Transverse colon (tissue), 4 donors: ENCODE data around the gene GPR78. TPM values are rescaled to one million over a fixed set of nuclear protein-coding genes. Genes with fewer than 3 reads are reported as not detected.

Source experiments
- DNase-seq: peaks from one replicate; pipeline ENCODE4 v3.0.0-alpha.2; 2019
- H3K27ac ChIP-seq, 4 donors: fragments of 200-600 bp; sonication (generic); 2 replicates each; pipeline ENCODE4 v1.5.1; 2016 to 2018; ENCODE audit warnings: inconsistent platforms in 4 of 4
- H3K27me3 ChIP-seq: fragments of 200-600 bp; sonication (generic); 2 replicates; pipeline ENCODE4 v1.5.1; 2017; ENCODE audit warnings: inconsistent platforms
- H3K36me3 ChIP-seq, 4 donors: fragments of 200-600 bp; sonication (generic); 2 replicates each; pipeline ENCODE4 v1.5.1; 2017 to 2019; ENCODE audit warnings: inconsistent platforms in 4 of 4
- H3K4me1 ChIP-seq, 4 donors: fragments of 200-600 bp; sonication (generic); 2 replicates each; pipeline ENCODE4 v1.5.1; 2017 to 2020; ENCODE audit warnings: inconsistent platforms in 4 of 4
- H3K4me3 ChIP-seq, 4 donors: fragments of 200-600 bp; sonication (generic); 1 replicate in 1 of 4; 2 replicates in 3 of 4; pipeline versions ENCODE4 v1.5.1 to v1.6.1; 2017 to 2019; ENCODE audit warnings: inconsistent platforms in 4 of 4
- H3K9me3 ChIP-seq, 2 donors: fragments of 200-600 bp; sonication (generic); 2 replicates each; pipeline ENCODE4 v1.5.1; 2017 to 2019; ENCODE audit warnings: inconsistent platforms in 2 of 2
- CTCF ChIP-seq, 5 experiments: fragments of 200-600 bp in 3 of 5; fragments of 450-650 bp in 2 of 5; sonication (generic) in 3 of 5; IDR thresholded peaks; 1 replicate in 2 of 5; 2 replicates in 3 of 5; pipeline ENCODE4 v1.5.1; 2016 to 2017; ENCODE audit warnings: antibody characterized with exemption in 5 of 5, inconsistent platforms in 3 of 5, mild to moderate bottlenecking in 2 of 5, moderate library complexity in 1 of 5
- EP300 ChIP-seq: sonication (generic); formaldehyde crosslinking; IDR thresholded peaks from one replicate; pipeline ENCODE4 v1.6.1; 2017; ENCODE audit warnings: antibody characterized with exemption, low read depth
- POLR2A ChIP-seq: fragments of 450-650 bp; IDR thresholded peaks from one replicate; pipeline ENCODE4 v1.6.1; 2016; ENCODE audit warnings: antibody characterized with exemption, mild to moderate bottlenecking, moderate library complexity
- POLR2AphosphoS5 ChIP-seq, 3 donors: sonication (generic); formaldehyde crosslinking; IDR thresholded peaks; one replicate each; pipeline ENCODE4 v1.6.1; 2016; ENCODE audit warnings: antibody characterized with exemption in 3 of 3
- WGBS, 2 donors: methylation state at CpG; one replicate each; pipeline ENCODE4 v1.1.5; 2018; ENCODE audit warnings: low coverage in 1 of 2; 5-methylcytosine and 5-hydroxymethylcytosine counted together
- in situ Hi-C, 4 donors: fragments of 200-750 bp; cut with MboI; loops; one replicate each; pipeline versions ENCODE4 v1.15.0 to v1.15.1; 2017; ENCODE audit warnings: low sequenced_read_pairs in 3 of 4, low pct_ligation_motif_present in 1 of 4, low pct_unique_long_range_greater_than_20kb in 1 of 4
- intact Hi-C: fragments of 100-400 bp; cut with DNase I; formaldehyde crosslinking; loops from one replicate; pipeline ENCODE4 v1.15.1; 2023; ENCODE audit warnings: low total_unique reads
- total RNA-seq, 4 donors: library from RNA; depleted of rRNA; stranded (reverse); fragments of >200 nt; gene quantifications; one replicate each; pipeline ENCODE4 v1.1.0, GENCODE V29; 2016

Gene GPR78
- total RNA-seq, 4 donors from 2014 or later, result 0.14 TPM; not detected in 3

DNA sequence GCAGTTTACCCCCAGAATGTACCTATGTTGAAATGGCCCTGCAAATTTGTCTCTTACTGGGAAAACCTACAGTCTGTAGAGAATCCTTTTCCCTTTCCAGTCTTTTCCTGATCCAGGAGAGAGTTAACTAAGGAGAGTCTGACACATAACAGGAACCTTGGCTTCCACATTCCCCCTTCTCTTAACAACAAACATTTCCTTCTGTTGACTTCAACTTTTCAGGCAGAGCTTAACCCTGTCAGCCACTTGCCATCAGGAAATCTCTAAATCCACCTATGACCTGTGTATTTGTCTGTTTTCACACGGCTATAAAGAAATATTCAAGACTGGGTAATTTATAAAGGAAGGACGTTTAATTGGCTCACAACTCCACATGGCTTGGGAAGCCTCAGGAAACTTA, 45.6 kb upstream of the GPR78 start:
- H3K27me3 ChIP-seq, result no peaks in the 10 kb centered on the region
- no peak for TF ChIP-seq EP300
- no peak for TF ChIP-seq POLR2AphosphoS5 (IDR thresholded peaks at IDR 0.05)
- no peak for TF ChIP-seq CTCF (IDR thresholded peaks at IDR 0.05)
- no peak for TF ChIP-seq POLR2A
- H3K4me3 ChIP-seq, result no peak overlapping the region
- peak overlapping the region; percentile 45 to 76 (median 64) for H3K27ac ChIP-seq
- H3K36me3 ChIP-seq, result no peaks in the 10 kb centered on the region
- H3K4me1 ChIP-seq, result peaks cover 5 to 28% (median 13%) of the 10 kb centered on the region in 4 donors
- in situ Hi-C loops, result no loop called here
- intact Hi-C loops, result no loop called here
- no peak for DNase-seq
- H3K9me3 ChIP-seq, result no peaks in the 10 kb centered on the region
- WGBS, 2 donors, result 20 to 26% methylated on average over 1 to 2 of the region's 2 CpGs

DNA sequence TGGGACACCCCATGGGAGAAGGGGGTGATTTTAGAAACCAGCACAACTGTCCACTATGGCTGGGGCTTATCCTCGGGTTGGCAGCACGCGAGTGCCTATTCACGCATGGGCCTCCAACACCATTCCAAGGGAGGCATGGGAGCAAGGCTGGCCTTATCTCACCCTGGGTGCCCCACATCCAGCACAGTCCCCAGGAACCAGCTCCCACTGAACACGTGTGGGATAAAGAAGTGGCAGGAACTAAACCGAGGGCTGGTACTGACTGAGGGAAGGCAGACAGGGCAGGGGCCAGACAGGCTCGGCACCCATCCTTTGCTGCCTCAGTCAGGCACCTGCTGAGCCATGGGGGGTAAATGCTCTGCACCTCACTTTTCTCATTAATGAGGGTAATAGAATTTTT, 43.7 kb upstream of the GPR78 start:
- TF ChIP-seq POLR2A (no peak), EP300 (no peak), POLR2AphosphoS5 (IDR thresholded peaks at IDR 0.05) (no peak), CTCF (IDR thresholded peaks at IDR 0.05) (no peak)
- 87% methylated on average over 7 of the region's 7 CpGs; no CpG with 5 or more reads in 1 of the 2 donors for WGBS, 2 donors
- Histone ChIP-seq H3K4me3 (no peak overlapping the region), H3K27ac (no peak overlapping the region), H3K36me3 (no peaks in the 10 kb centered on the region), H3K4me1 (peaks cover 5 to 28% (median 13%) of the 10 kb centered on the region in 4 donors), H3K9me3 (no peaks in the 10 kb centered on the region), H3K27me3 (no peaks in the 10 kb centered on the region)
- in situ Hi-C loops, result no loop called here
- DNase-seq, result no peak
- intact Hi-C loops, result no loop called here

GRCh38 chr4:8537041-8537461, 43.1 kb upstream of the GPR78 start:
- peak; percentile 72 for DNase-seq
- in situ Hi-C loops, result no loop called here
- Histone ChIP-seq H3K27me3 (no peaks in the 10 kb centered on the region), H3K36me3 (no peaks in the 10 kb centered on the region), H3K9me3 (no peaks in the 10 kb centered on the region), H3K27ac (no peak overlapping the region), H3K4me3 (no peak overlapping the region), H3K4me1 (peaks cover 5 to 28% (median 13%) of the 10 kb centered on the region in 4 donors)
- 16% methylated on average over 9 of the region's 9 CpGs; no CpG with 5 or more reads in 1 of the 2 donors for WGBS, 2 donors
- intact Hi-C loops, result no loop called here
- TF ChIP-seq POLR2A (no peak), POLR2AphosphoS5 (IDR thresholded peaks at IDR 0.05) (peak in 1 of 3 donors; percentile 15)

GRCh38 chr4:8538076-8538702, 42.0 kb upstream of the GPR78 start:
- DNase-seq, result no peak
- WGBS, 2 donors, result 93% methylated on average over 12 of the region's 12 CpGs; no CpG with 5 or more reads in 1 of the 2 donors

More at GRCh38 chr4:8538076-8538702, 42.0 kb upstream of the GPR78 start:
- Histone ChIP-seq H3K9me3 (no peaks in the 10 kb centered on the region), H3K36me3 (no peaks in the 10 kb centered on the region), H3K27ac (no peak overlapping the region), H3K4me1 (peaks cover 5 to 28% (median 13%) of the 10 kb centered on the region in 4 donors), H3K27me3 (no peaks in the 10 kb centered on the region), H3K4me3 (no peak overlapping the region)
- in situ Hi-C loops (no loop called here), intact Hi-C loops (no loop called here)
- TF ChIP-seq POLR2AphosphoS5 (IDR thresholded peaks at IDR 0.05) (no peak), CTCF (IDR thresholded peaks at IDR 0.05) (no peak), POLR2A (no peak), EP300 (no peak)
